Aorta (tissue), 5 donors: ENCODE data around the gene FGFBP3. TPM values are rescaled to one million over a fixed set of nuclear protein-coding genes. Genes with fewer than 3 reads are reported as not detected.
A peak's percentile ranks its signal among the peaks of the same experiment; 100 is the strongest.

Source experiments
- ATAC-seq: fragments of 200-7000 bp; cut with Tn5 transposase; one replicate; pipeline ENCODE4 v1.9.1; 2022; ENCODE audit warnings: moderate library complexity; ENCODE audit not compliant: low FRiP score
- DNase-seq, 2 donors: peaks; one replicate each; pipeline ENCODE4 v3.0.0-alpha.2; 2020
- H3K27ac ChIP-seq, 2 donors: one replicate each; pipeline ENCODE4 v1.5.1; 2013; ENCODE audit warnings: low read length in 2 of 2, mild to moderate bottlenecking in 2 of 2, moderate library complexity in 2 of 2, control low read depth in 1 of 2, inconsistent platforms in 1 of 2, low read depth in 1 of 2
- H3K27me3 ChIP-seq, 2 donors: one replicate each; pipeline ENCODE4 v1.6.1; 2013; ENCODE audit warnings: control low read depth in 1 of 2, low read length in 1 of 2, mild to moderate bottlenecking in 1 of 2, moderate library complexity in 1 of 2; ENCODE audit not compliant: insufficient read depth in 2 of 2, control insufficient read depth in 1 of 2
- H3K36me3 ChIP-seq, 2 donors: one replicate each; pipeline ENCODE4 v1.6.1; 2013; ENCODE audit warnings: control low read depth in 1 of 2, low read length in 1 of 2, mild to moderate bottlenecking in 1 of 2; ENCODE audit not compliant: insufficient read depth in 2 of 2, control insufficient read depth in 1 of 2
- H3K4me1 ChIP-seq, 2 donors: one replicate each; pipeline ENCODE4 v1.6.1; 2013; ENCODE audit warnings: low read length in 2 of 2, control low read depth in 1 of 2, mild to moderate bottlenecking in 1 of 2, moderate library complexity in 1 of 2; ENCODE audit not compliant: insufficient read depth in 2 of 2, control insufficient read depth in 1 of 2
- H3K4me3 ChIP-seq, 2 donors: one replicate each; pipeline ENCODE4 v1.5.1; 2013; ENCODE audit warnings: low read length in 2 of 2, control low read depth in 1 of 2, mild to moderate bottlenecking in 1 of 2
- H3K9me3 ChIP-seq: one replicate; pipeline ENCODE4 v1.6.1; 2013; ENCODE audit warnings: mild to moderate bottlenecking, low read length; ENCODE audit not compliant: control insufficient read depth
- WGBS, 2 donors: extraction: QIAGEN DNeasy Blood & Tissue Kit; methylation state at CpG; one replicate each; pipeline ENCODE4 v1.1.7; 2013; 5-methylcytosine and 5-hydroxymethylcytosine counted together
- intact Hi-C, 2 donors: fragments of 100-400 bp; cut with DNase I; formaldehyde crosslinking; loops; one replicate each; pipeline versions ENCODE4 v1.14.2 to v1.15.0; 2022
- polyA plus RNA-seq, 2 donors: library from polyadenylated mRNA; stranded (reverse); fragments of 200-250 nt; gene quantifications; one replicate each; pipeline ENCODE4 v1.2.3, GENCODE V29; 2013
- total RNA-seq, 2 donors: library from RNA; stranded (reverse); fragmentation: NEBNext Ultra II Directional; extraction: Animal tissue kit (Norgen Biotek cat#: 25700); gene quantifications; one replicate each; pipeline ENCODE4 v1.2.1, GENCODE V29; 2021
- donor health status: healthy with polysubstance abuse.
- donor health status: Bipolar disorder and iron deficiency.
- donor health status: DM: no; HTN: no; CAD: no.
- donor health status: DM: no; HTN: no; CAD: no.
- donor health status: DM: yes; HTN: yes; CAD: no.

Gene FGFBP3
- total and polyA plus RNA-seq, 4 donors: 1.2 to 1.7 (median 1.4) TPM

- H3K4me1 ChIP-seq: peaks cover 0 to 4% of the 10 kb centered on the region in 2 donors
- H3K4me3 ChIP-seq: no peak overlapping the region
- H3K27ac ChIP-seq: no peak overlapping the region
- WGBS, 2 donors: 88 to 100% methylated on average over 1 of the region's 1 CpG
- DNase-seq (no peak), ATAC-seq (no peak)
- intact Hi-C loops: no loop called here
- H3K9me3 ChIP-seq: no peaks in the 10 kb centered on the region
- H3K27me3 ChIP-seq: no peaks in the 10 kb centered on the region
- H3K36me3 ChIP-seq: peaks cover 2 to 4% of the 10 kb centered on the region in 2 donors
Observed at GRCh38 chr10:91932737-91933136, 23.5 kb upstream of the FGFBP3 start.

- DNase-seq: no peak
- H3K27ac ChIP-seq: peak overlapping the region in 1 of 2 donors; percentile 25
- H3K4me3 ChIP-seq: no peak overlapping the region
- WGBS, 2 donors: 65 to 74% methylated on average over 3 of the region's 3 CpGs
- intact Hi-C loops: no loop called here
- peaks cover 1 to 4% of the 10 kb centered on the region in 2 donors for H3K36me3 ChIP-seq
- peaks cover 0 to 4% of the 10 kb centered on the region in 2 donors for H3K4me1 ChIP-seq
- no peak for ATAC-seq
- no peaks in the 10 kb centered on the region for H3K27me3 ChIP-seq
- no peaks in the 10 kb centered on the region for H3K9me3 ChIP-seq
Observed at GRCh38 chr10:91931526-91932190, 22.4 kb upstream of the FGFBP3 start.

- no peak for ATAC-seq
- 57 to 62% methylated on average over 3 of the region's 3 CpGs for WGBS, 2 donors
- peaks cover 0 to 4% of the 10 kb centered on the region in 2 donors for H3K4me1 ChIP-seq
Observed at GRCh38 chr10:91930939-91931338, 21.7 kb upstream of the FGFBP3 start.

GRCh38 chr10:91925022-91925320, 15.7 kb upstream of the FGFBP3 start:
- DNase-seq (no peak), ATAC-seq (no peak)
- intact Hi-C loops: loop anchor here in 1 of 2 donors (10.0 kb wide), 1 partner anchor 510 kb away; no protein-coding TSS in a partner anchor
- WGBS, 2 donors: 11 to 31% methylated on average over 2 of the region's 2 CpGs
- Histone ChIP-seq H3K4me3 (peak overlapping the region in 1 of 2 donors; percentile 72), H3K27me3 (no peaks in the 10 kb centered on the region), H3K27ac (no peak overlapping the region), H3K9me3 (no peaks in the 10 kb centered on the region), H3K36me3 (no peaks in the 10 kb centered on the region), H3K4me1 (peaks cover 2% of the 10 kb centered on the region in 2 donors)

More at GRCh38 chr10:91930939-91931338, 21.7 kb upstream of the FGFBP3 start:
- peaks cover 0 to 4% of the 10 kb centered on the region in 2 donors for H3K36me3 ChIP-seq
- no peak for DNase-seq
- no peaks in the 10 kb centered on the region for H3K9me3 ChIP-seq
- H3K27ac ChIP-seq: no peak overlapping the region
- intact Hi-C loops: no loop called here
- no peaks in the 10 kb centered on the region for H3K27me3 ChIP-seq
- H3K4me3 ChIP-seq: no peak overlapping the region

GRCh38 chr10:91924212-91925021, 15.1 kb upstream of the FGFBP3 start:
- Histone ChIP-seq H3K36me3 (no peaks in the 10 kb centered on the region), H3K4me3 (peak overlapping the region; percentile 27 to 72), H3K27me3 (no peaks in the 10 kb centered on the region), H3K4me1 (peaks cover 2% of the 10 kb centered on the region in 2 donors), H3K27ac (peak overlapping the region in 1 of 2 donors; percentile 83), H3K9me3 (no peaks in the 10 kb centered on the region)
- no peak for DNase-seq
- intact Hi-C loops: loop anchor here in 1 of 2 donors (10.0 kb wide), 1 partner anchor 510 kb away; no protein-coding TSS in a partner anchor
- WGBS, 2 donors: 1 to 2% methylated on average over 21 of the region's 21 CpGs
- no peak for ATAC-seq

GRCh38 chr10:91923371-91924211, 14.3 kb upstream of the FGFBP3 start, which contains the start of gene BTAF1:
BTAF1 (plus strand) TSS chr10:91923770; CDS start chr10:91924077, 307 bp downstream.
- intact Hi-C loops: loop anchor here in 1 of 2 donors (10.0 kb wide), 1 partner anchor 511 kb away; no protein-coding TSS in a partner anchor

GRCh38 chr10:91919651-91920050, 10.4 kb upstream of the FGFBP3 start:
- Histone ChIP-seq H3K4me1 (peaks cover 0 to 1% of the 10 kb centered on the region in 2 donors), H3K27ac (no peak overlapping the region), H3K9me3 (no peaks in the 10 kb centered on the region), H3K4me3 (no peak overlapping the region), H3K36me3 (no peaks in the 10 kb centered on the region), H3K27me3 (no peaks in the 10 kb centered on the region)
- 91 to 95% methylated on average over 1 of the region's 1 CpG for WGBS, 2 donors
- intact Hi-C loops: loop anchor here (10.0 kb wide), 2 partner anchors 425 to 515 kb away; no protein-coding TSS in a partner anchor
- ATAC-seq (no peak), DNase-seq (no peak)

More at GRCh38 chr10:91923371-91924211, 14.3 kb upstream of the FGFBP3 start, which contains the start of gene BTAF1:
- Histone ChIP-seq H3K9me3 (no peaks in the 10 kb centered on the region), H3K4me1 (peaks cover 1 to 2% of the 10 kb centered on the region in 2 donors), H3K4me3 (peak within 1 kb of the TSS; percentile 27 to 72), H3K27ac (peak within 1 kb of the TSS; percentile 49 to 92), H3K36me3 (no peaks in the 10 kb centered on the region), H3K27me3 (no peaks in the 10 kb centered on the region)
- DNase-seq (peak; percentile 96 to 99), ATAC-seq (peak; percentile 99)
- 0% methylated on average over 58 to 65 of the region's 65 CpGs for WGBS, 2 donors

- WGBS, 2 donors: 88 to 93% methylated on average over 4 of the region's 4 CpGs
- H3K9me3 ChIP-seq: no peaks in the 10 kb centered on the region
- no peak overlapping the region for H3K4me3 ChIP-seq
- no peaks in the 10 kb centered on the region for H3K36me3 ChIP-seq
- DNase-seq (no peak), ATAC-seq (no peak)
- no peaks in the 10 kb centered on the region for H3K4me1 ChIP-seq
- H3K27me3 ChIP-seq: no peaks in the 10 kb centered on the region
- intact Hi-C loops: loop anchor here (5.0 to 10.0 kb wide), 2 partner anchors 53 to 416 kb away; no protein-coding TSS in a partner anchor
- H3K27ac ChIP-seq: no peak overlapping the region
Observed at GRCh38 chr10:91910467-91910866, 1.2 kb upstream of the FGFBP3 start.
